ENCODE results near the gene TBX1.

Gene TBX1

GRCh38 chr22:19718456-19719049 is 42.0 kb upstream of the TBX1 start:
- peaks cover 58 to 63% of the 10 kb centered on the region in 2 experiments for H3K4me1 ChIP-seq (ENCODE audit: control insufficient read depth in 1 of 2, insufficient read depth in 1 of 2, low read depth in 1 of 2, low read length in 1 of 2)
- H3K36me3 ChIP-seq, result peaks cover 51% of the 10 kb centered on the region
- no peak for TF ChIP-seq CTCF (IDR thresholded peaks at IDR 0.05)
- H3K27me3 ChIP-seq, result peaks cover 36% of the 10 kb centered on the region
- no peak overlapping the region for H3K27ac ChIP-seq
- H3K9me3 ChIP-seq, result peaks cover 6% of the 10 kb centered on the region
- H3K4me3 ChIP-seq (ENCODE audit: low read depth in 1 of 2, low read length in 1 of 2), result peak overlapping the region; percentile 59 to 90

GRCh38 chr22:19719050-19719482 is 41.5 kb upstream of the TBX1 start:
- H3K4me3 ChIP-seq (ENCODE audit: low read depth in 1 of 2, low read length in 1 of 2), result peak overlapping the region in 1 of 2 experiments; percentile 90
- H3K4me1 ChIP-seq (ENCODE audit: control insufficient read depth in 1 of 2, insufficient read depth in 1 of 2, low read depth in 1 of 2, low read length in 1 of 2), result peaks cover 58 to 63% of the 10 kb centered on the region in 2 experiments
- peaks cover 6% of the 10 kb centered on the region for H3K9me3 ChIP-seq
- no peak overlapping the region for H3K27ac ChIP-seq
- H3K36me3 ChIP-seq, result peaks cover 55% of the 10 kb centered on the region
- H3K27me3 ChIP-seq, result peaks cover 42% of the 10 kb centered on the region
- TF ChIP-seq CTCF (IDR thresholded peaks at IDR 0.05), result no peak

GRCh38 chr22:19719488-19720021 is 41.0 kb upstream of the TBX1 start:
- Histone ChIP-seq H3K27me3 (peaks cover 46% of the 10 kb centered on the region), H3K9me3 (peaks cover 6% of the 10 kb centered on the region), H3K4me1 (ENCODE audit: control insufficient read depth in 1 of 2, insufficient read depth in 1 of 2, low read depth in 1 of 2, low read length in 1 of 2) (peaks cover 58 to 68% of the 10 kb centered on the region in 2 experiments), H3K4me3 (ENCODE audit: low read depth in 1 of 2, low read length in 1 of 2) (no peak overlapping the region), H3K36me3 (peaks cover 60% of the 10 kb centered on the region), H3K27ac (no peak overlapping the region)
- TF ChIP-seq CTCF (IDR thresholded peaks at IDR 0.05), result no peak

GRCh38 chr22:19720150-19720827 is 40.3 kb upstream of the TBX1 start:
- Histone ChIP-seq H3K4me3 (ENCODE audit: low read depth in 1 of 2, low read length in 1 of 2) (no peak overlapping the region), H3K27ac (no peak overlapping the region), H3K27me3 (peaks cover 54% of the 10 kb centered on the region), H3K4me1 (ENCODE audit: control insufficient read depth in 1 of 2, insufficient read depth in 1 of 2, low read depth in 1 of 2, low read length in 1 of 2) (peaks cover 53 to 68% of the 10 kb centered on the region in 2 experiments), H3K36me3 (peaks cover 66% of the 10 kb centered on the region), H3K9me3 (peaks cover 6% of the 10 kb centered on the region)
- no peak for TF ChIP-seq CTCF (IDR thresholded peaks at IDR 0.05)

GRCh38 chr22:19720999-19721329 is 39.6 kb upstream of the TBX1 start:
- Histone ChIP-seq H3K4me1 (ENCODE audit: control insufficient read depth in 1 of 2, insufficient read depth in 1 of 2, low read depth in 1 of 2, low read length in 1 of 2) (peaks cover 46 to 61% of the 10 kb centered on the region in 2 experiments), H3K4me3 (ENCODE audit: low read depth in 1 of 2, low read length in 1 of 2) (no peak overlapping the region), H3K36me3 (peaks cover 66% of the 10 kb centered on the region), H3K27ac (no peak overlapping the region), H3K9me3 (peaks cover 6% of the 10 kb centered on the region), H3K27me3 (peaks cover 57% of the 10 kb centered on the region)
- TF ChIP-seq CTCF (IDR thresholded peaks at IDR 0.05), result no peak
